ENCODE measurements around the gene CERKL. TPM values are rescaled to one million over a fixed set of nuclear protein-coding genes. Genes with fewer than 3 reads are reported as not detected.

CERKL gene
- total RNA-seq, 1 donor from 2014 or later = not detected

- H3K4me1 Mint-ChIP-seq (ENCODE audit: low read depth) = no peaks in the 10 kb centered on the region
- H3K27me3 Mint-ChIP-seq (ENCODE audit: low read depth) = peaks cover 12% of the 10 kb centered on the region
- no peak for DNase-seq (ENCODE audit: low spot score)
- no peak overlapping the region for H3K27ac Mint-ChIP-seq (ENCODE audit: unreplicated experiment)
- no peaks in the 10 kb centered on the region for H3K9me3 Mint-ChIP-seq (ENCODE audit: low read depth)
- no peak overlapping the region for H3K4me3 Mint-ChIP-seq (ENCODE audit: unreplicated experiment)
- TF ChIP-seq CTCF (IDR thresholded peaks at IDR 0.05) = no peak
- H3K36me3 Mint-ChIP-seq (ENCODE audit: low read depth) = no peaks in the 10 kb centered on the region
These were observed 33.7 kb downstream of the CERKL start for GRCh38 chr2:181623159-181623558.

- H3K9me3 Mint-ChIP-seq (ENCODE audit: low read depth) = peaks cover 2% of the 10 kb centered on the region
- TF ChIP-seq CTCF (IDR thresholded peaks at IDR 0.05) = no peak
- peaks cover 9% of the 10 kb centered on the region for H3K27me3 Mint-ChIP-seq (ENCODE audit: low read depth)
- no peak for DNase-seq (ENCODE audit: low spot score)
- no peaks in the 10 kb centered on the region for H3K36me3 Mint-ChIP-seq (ENCODE audit: low read depth)
- H3K4me3 Mint-ChIP-seq (ENCODE audit: unreplicated experiment) = no peak overlapping the region
- no peaks in the 10 kb centered on the region for H3K4me1 Mint-ChIP-seq (ENCODE audit: low read depth)
- no peak overlapping the region for H3K27ac Mint-ChIP-seq (ENCODE audit: unreplicated experiment)
These were observed 35.0 kb downstream of the CERKL start for GRCh38 chr2:181621779-181622490.

- peaks cover 2% of the 10 kb centered on the region for H3K27me3 Mint-ChIP-seq (ENCODE audit: low read depth)
- no peak overlapping the region for H3K4me3 Mint-ChIP-seq (ENCODE audit: unreplicated experiment)
- no peak overlapping the region for H3K27ac Mint-ChIP-seq (ENCODE audit: unreplicated experiment)
- H3K4me1 Mint-ChIP-seq (ENCODE audit: low read depth) = no peaks in the 10 kb centered on the region
- peaks cover 2% of the 10 kb centered on the region for H3K9me3 Mint-ChIP-seq (ENCODE audit: low read depth)
- no peak for DNase-seq (ENCODE audit: low spot score)
- H3K36me3 Mint-ChIP-seq (ENCODE audit: low read depth) = no peaks in the 10 kb centered on the region
- no peak for TF ChIP-seq CTCF (IDR thresholded peaks at IDR 0.05)
These were observed 37.4 kb downstream of the CERKL start for GRCh38 chr2:181619516-181619915.

GRCh38 chr2:181616715-181617114, 40.2 kb downstream of the CERKL start:
- no peak for TF ChIP-seq CTCF (IDR thresholded peaks at IDR 0.05)
- no peak for DNase-seq (ENCODE audit: low spot score)
- Mint-ChIP-seq H3K4me1 (ENCODE audit: low read depth) (no peaks in the 10 kb centered on the region), H3K27ac (ENCODE audit: unreplicated experiment) (no peak overlapping the region), H3K27me3 (ENCODE audit: low read depth) (peaks cover 2% of the 10 kb centered on the region), H3K36me3 (ENCODE audit: low read depth) (no peaks in the 10 kb centered on the region), H3K9me3 (ENCODE audit: low read depth) (peaks cover 2% of the 10 kb centered on the region), H3K4me3 (ENCODE audit: unreplicated experiment) (no peak overlapping the region)

- no peak overlapping the region for H3K27ac Mint-ChIP-seq (ENCODE audit: unreplicated experiment)
- no peak for TF ChIP-seq CTCF (IDR thresholded peaks at IDR 0.05)
- no peak for DNase-seq (ENCODE audit: low spot score)
These were observed 41.8 kb downstream of the CERKL start for GRCh38 chr2:181614874-181615638.

More at GRCh38 chr2:181614874-181615638, 41.8 kb downstream of the CERKL start:
- Mint-ChIP-seq H3K36me3 (ENCODE audit: low read depth) (no peaks in the 10 kb centered on the region), H3K4me3 (ENCODE audit: unreplicated experiment) (no peak overlapping the region), H3K27me3 (ENCODE audit: low read depth) (peaks cover 2% of the 10 kb centered on the region), H3K9me3 (ENCODE audit: low read depth) (peaks cover 2% of the 10 kb centered on the region), H3K4me1 (ENCODE audit: low read depth) (no peaks in the 10 kb centered on the region)
